IMR-90 (cell line): ENCODE results near the gene RNF144B. TPM values are rescaled to one million over a fixed set of nuclear protein-coding genes. Genes with fewer than 3 reads are reported as not detected.

Experiments used
- ATAC-seq: fragments of 200-7000 bp; cut with Tn5 transposase; 2 replicates; pipeline ENCODE4 v1.9.1; 2020; ENCODE audit warnings: low read depth, mild to moderate bottlenecking, moderate library complexity
- BruUV-seq: library from RNA; stranded (reverse); fragments of 400-500 nt; replicated peaks from 2 replicates; lab custom pipeline; 2021; lab: Mats Ljungman, UMichigan
- CTCF ChIA-PET: fragments of 300-600 bp; formaldehyde crosslinking; extraction: SDS; loops from one replicate; lab custom pipeline; 2021; ENCODE audit warnings: antibody characterized with exemption; lab: Yijun Ruan, JAX
- POLR2A ChIA-PET: fragments of 300-600 bp; sonication (Branson Sonifier 250); formaldehyde crosslinking; loops from one replicate; lab custom pipeline; 2022; ENCODE audit warnings: antibody characterized with exemption; ENCODE audit not compliant: unreplicated experiment; lab: Charles Lee
- DNase-seq: peaks from one replicate; pipeline ENCODE4 v3.0.0; 2013
- H2AFZ ChIP-seq: replicated peaks from 2 replicates; pipeline ENCODE3; 2013; ENCODE audit warnings: low read length, mild to moderate bottlenecking; ENCODE audit not compliant: poor library complexity
- H2AK5ac ChIP-seq: 2 replicates; pipeline ENCODE4 v1.6.1; 2013; ENCODE audit warnings: low read depth, low read length, inconsistent platforms
- H2AK9ac ChIP-seq: replicated peaks from 2 replicates; pipeline ENCODE3; 2013; ENCODE audit warnings: mild to moderate bottlenecking, low read depth, low read length, moderate library complexity; ENCODE audit not compliant: poor library complexity
- H2BK120ac ChIP-seq: 2 replicates; pipeline ENCODE4 v1.6.1; 2013; ENCODE audit warnings: low read depth, low read length, inconsistent platforms
- H2BK15ac ChIP-seq: 3 replicates; pipeline ENCODE4 v1.6.1; 2013; ENCODE audit warnings: low read depth, low read length, inconsistent platforms
- H2BK20ac ChIP-seq: 2 replicates; pipeline ENCODE4 v1.6.1; 2013; ENCODE audit warnings: low read depth, mild to moderate bottlenecking, inconsistent platforms, low read length, moderate library complexity
- H2BK5ac ChIP-seq: 2 replicates; pipeline ENCODE4 v1.6.1; 2013; ENCODE audit warnings: mild to moderate bottlenecking, low read depth, low read length, inconsistent platforms; ENCODE audit not compliant: poor library complexity, severe bottlenecking
- H3K14ac ChIP-seq: replicated peaks from 2 replicates; pipeline ENCODE4 v1.6.1; 2013; ENCODE audit warnings: low read depth, low read length, inconsistent platforms
- H3K18ac ChIP-seq: 2 replicates; pipeline ENCODE4 v1.6.1; 2013; ENCODE audit warnings: low read depth, low read length, control low read depth
- H3K23ac ChIP-seq: 2 replicates; pipeline ENCODE4 v1.6.1; 2013; ENCODE audit warnings: low read depth, low read length, inconsistent platforms
- H3K27ac ChIP-seq: 2 replicates; pipeline ENCODE4 v1.5.1; 2013; ENCODE audit warnings: mild to moderate bottlenecking, control low read depth, low read length; ENCODE audit not compliant: insufficient read depth
- H3K27me3 ChIP-seq: 2 replicates; pipeline ENCODE4 v1.6.1; 2013; ENCODE audit warnings: low read length; ENCODE audit not compliant: control insufficient read depth, insufficient read depth
- H3K36me3 ChIP-seq: 2 replicates; pipeline ENCODE4 v1.6.1; 2013; ENCODE audit warnings: low read length, mixed read lengths; ENCODE audit not compliant: control insufficient read depth, insufficient read depth
- H3K4ac ChIP-seq: 2 replicates; pipeline ENCODE4 v1.6.1; 2013; ENCODE audit warnings: low read depth, low read length, inconsistent platforms
- H3K4me1 ChIP-seq: 2 replicates; pipeline ENCODE4 v1.6.1; 2013; ENCODE audit warnings: low read length, mixed read lengths; ENCODE audit not compliant: control insufficient read depth, insufficient read depth
- H3K4me2 ChIP-seq: 2 replicates; pipeline ENCODE4 v1.6.1; 2013; ENCODE audit warnings: low read depth, mild to moderate bottlenecking, control low read depth, low read length, moderate library complexity
- H3K4me3 ChIP-seq: 2 replicates; pipeline ENCODE4 v1.5.1; 2013; ENCODE audit warnings: low read depth, mild to moderate bottlenecking, control low read depth, low read length, moderate library complexity; ENCODE audit not compliant: insufficient read depth
- H3K56ac ChIP-seq: 2 replicates; pipeline ENCODE4 v1.6.1; 2013; ENCODE audit warnings: low read length, inconsistent platforms; ENCODE audit not compliant: insufficient read depth; ENCODE audit errors: extremely low read depth
- H3K79me1 ChIP-seq, 2 experiments: 2 replicates each; pipeline ENCODE4 v1.6.1; 2013; ENCODE audit warnings: low read length in 2 of 2, inconsistent platforms in 1 of 2, low read depth in 1 of 2
- H3K9ac ChIP-seq: 2 replicates; pipeline ENCODE4 v1.6.1; 2013; ENCODE audit warnings: low read depth, low read length, control low read depth
- H3K9me1 ChIP-seq: 2 replicates; pipeline ENCODE4 v1.6.1; 2013; ENCODE audit warnings: low read length, inconsistent platforms; ENCODE audit not compliant: insufficient read depth
- H3K9me3 ChIP-seq: 2 replicates; pipeline ENCODE4 v1.6.1; 2013; ENCODE audit warnings: low read length; ENCODE audit not compliant: control insufficient read depth, insufficient read depth
- H4K20me1 ChIP-seq: 2 replicates; pipeline ENCODE4 v1.6.1; 2013; ENCODE audit warnings: low read length, inconsistent platforms; ENCODE audit not compliant: insufficient read depth
- H4K5ac ChIP-seq: 2 replicates; pipeline ENCODE4 v1.6.1; 2013; ENCODE audit warnings: mild to moderate bottlenecking, low read depth, low read length, control low read depth
- H4K8ac ChIP-seq, 2 experiments: 2 replicates each; pipeline ENCODE4 v1.6.1; 2013; ENCODE audit warnings: low read depth in 2 of 2, low read length in 2 of 2, control low read depth in 1 of 2, inconsistent platforms in 1 of 2
- H4K91ac ChIP-seq: 2 replicates; pipeline ENCODE4 v1.6.1; 2013; ENCODE audit warnings: low read depth, low read length, inconsistent platforms; ENCODE audit not compliant: insufficient read depth
- BHLHE40 ChIP-seq: fragments of 150-350 bp; IDR thresholded peaks from 2 replicates; pipeline ENCODE4 v1.6.1; 2016; ENCODE audit warnings: mild to moderate bottlenecking, low read depth, low read length
- ELK1 ChIP-seq: fragments of 150-350 bp; IDR thresholded peaks from 2 replicates; pipeline ENCODE4 v1.6.1; 2016; ENCODE audit warnings: low read depth, mild to moderate bottlenecking, low read length, moderate library complexity, borderline replicate concordance
- MAFK ChIP-seq: IDR thresholded peaks from 2 replicates; pipeline ENCODE4 v1.6.1; 2012; ENCODE audit warnings: low read depth, low read length, improper control_type of control experiment
- MAZ ChIP-seq: IDR thresholded peaks from 2 replicates; pipeline ENCODE4 v1.6.1; 2012; ENCODE audit warnings: low read depth, mild to moderate bottlenecking, low read length, improper control_type of control experiment, moderate library complexity, borderline replicate concordance
- NFE2L2 ChIP-seq: fragments of 150-350 bp; IDR thresholded peaks from 2 replicates; pipeline ENCODE4 v1.6.1; 2016; ENCODE audit warnings: low read depth, mild to moderate bottlenecking, low read length
- RAD21 ChIP-seq: IDR thresholded peaks from 2 replicates; pipeline ENCODE4 v1.6.1; 2012; ENCODE audit warnings: low read length, improper control_type of control experiment
- SMC3 ChIP-seq: fragments of 150-350 bp; IDR thresholded peaks from 2 replicates; pipeline ENCODE4 v1.6.1; 2016; ENCODE audit warnings: low read depth, mild to moderate bottlenecking, antibody characterized with exemption, low read length, moderate library complexity
- WGBS, 2 experiments: methylation state at CpG; one replicate each; pipeline versions ENCODE4 v1.1.5 to v1.1.7; 2013; ENCODE audit warnings: missing lambda C conversion rate in 2 of 2; ENCODE audit not compliant: insufficient read length in 1 of 2; ENCODE audit errors: extremely low coverage in 2 of 2; 5-methylcytosine and 5-hydroxymethylcytosine counted together
- dilution Hi-C: fragments of 300-500 bp; cut with HindIII; formaldehyde crosslinking; loops from one replicate; pipeline ENCODE4 v1.14.3; 2018; ENCODE audit warnings: low sequenced_read_pairs; ENCODE audit not compliant: unreplicated experiment
- in situ Hi-C: fragments of 300-500 bp; cut with MboI; formaldehyde crosslinking; loops from 3 replicates; pipeline ENCODE4 v1.14.3; 2019; ENCODE audit warnings: low sequenced_read_pairs, inconsistent platforms, mixed read lengths
- intact Hi-C: fragments of 100-400 bp; cut with micrococcal nuclease; formaldehyde crosslinking; loops from 2 replicates; pipeline ENCODE4 v1.10.0; 2022
- polyA plus RNA-seq, 3 experiments: library from polyadenylated mRNA; depleted of rRNA; stranded (reverse); fragments of >200 nt; gene quantifications; 2 replicates each; pipeline ENCODE4 v1.2.3, GENCODE V29; 2012; ENCODE audit warnings: low replicate concordance in 1 of 3
- total RNA-seq: library from RNA; depleted of rRNA; stranded (reverse); fragments of >200 nt; gene quantifications from 2 replicates; pipeline ENCODE4 v1.2.3, GENCODE V29; 2012
- TF ChIP-seq, protein P1 (sequence below): fragments of 150-350 bp; IDR thresholded peaks from 2 replicates; pipeline ENCODE4 v1.6.1; 2017; ENCODE audit warnings: mild to moderate bottlenecking, antibody characterized with exemption, low read length, low read depth

Gene RNF144B
- total and polyA plus RNA-seq, 2 of the 4 experiments (the other 2 are of a cell fraction): 0.44 to 2.7 TPM

GRCh38 chr6:18420328-18420727 lies 33.2 kb downstream of the RNF144B start:
- Histone ChIP-seq H2BK15ac (no peak overlapping the region), H4K20me1 (no peaks in the 10 kb centered on the region), H3K9ac (no peak overlapping the region), H3K4ac (no peak overlapping the region), H3K36me3 (no peaks in the 10 kb centered on the region), H3K23ac (no peak overlapping the region), H2AK5ac (no peak overlapping the region), H3K27me3 (peaks cover 5% of the 10 kb centered on the region), H3K18ac (no peak overlapping the region), H2BK5ac (no peak overlapping the region), H4K5ac (no peak overlapping the region), H2AFZ (no peak overlapping the region), H2BK120ac (no peak overlapping the region), H3K79me1 (no peaks in the 10 kb centered on the region; a peak in 2 of 4 replicates), H4K8ac (no peak overlapping the region), H2BK20ac (no peak overlapping the region), H3K14ac (no peak overlapping the region), H4K91ac (no peak overlapping the region), H3K56ac (no peak overlapping the region), H3K27ac (no peak overlapping the region), H3K4me3 (no peak overlapping the region), H2AK9ac (no peak overlapping the region), H3K4me2 (no peak overlapping the region), H3K9me3 (no peaks in the 10 kb centered on the region), H3K9me1 (no peaks in the 10 kb centered on the region), H3K4me1 (no peaks in the 10 kb centered on the region)
- CTCF ChIA-PET: no interaction called here
- intact Hi-C loops (no loop called here), in situ Hi-C loops (no loop called here), dilution Hi-C loops (no loop called here)
- no peak for DNase-seq
- TF ChIP-seq NFE2L2: no peak
- no peak for TF ChIP-seq ELK1
- no peak for TF ChIP-seq MAZ
- no peak for TF ChIP-seq BHLHE40
- TF ChIP-seq, protein P1, sequence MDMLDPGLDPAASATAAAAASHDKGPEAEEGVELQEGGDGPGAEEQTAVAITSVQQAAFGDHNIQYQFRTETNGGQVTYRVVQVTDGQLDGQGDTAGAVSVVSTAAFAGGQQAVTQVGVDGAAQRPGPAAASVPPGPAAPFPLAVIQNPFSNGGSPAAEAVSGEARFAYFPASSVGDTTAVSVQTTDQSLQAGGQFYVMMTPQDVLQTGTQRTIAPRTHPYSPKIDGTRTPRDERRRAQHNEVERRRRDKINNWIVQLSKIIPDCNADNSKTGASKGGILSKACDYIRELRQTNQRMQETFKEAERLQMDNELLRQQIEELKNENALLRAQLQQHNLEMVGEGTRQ: no peak
- TF ChIP-seq MAFK: no peak
- no peak for TF ChIP-seq SMC3
- no peak for TF ChIP-seq RAD21
- POLR2A ChIA-PET: no interaction called here
- 33% methylated on average over 1 of the region's 3 CpGs; no CpG with 5 or more reads in 1 of the 2 experiments for WGBS, 2 experiments
- no peak for ATAC-seq
- no TSS peak for BruUV-seq
